ENCODE measurements around the gene ZNF101.

ZNF101 gene

DNA sequence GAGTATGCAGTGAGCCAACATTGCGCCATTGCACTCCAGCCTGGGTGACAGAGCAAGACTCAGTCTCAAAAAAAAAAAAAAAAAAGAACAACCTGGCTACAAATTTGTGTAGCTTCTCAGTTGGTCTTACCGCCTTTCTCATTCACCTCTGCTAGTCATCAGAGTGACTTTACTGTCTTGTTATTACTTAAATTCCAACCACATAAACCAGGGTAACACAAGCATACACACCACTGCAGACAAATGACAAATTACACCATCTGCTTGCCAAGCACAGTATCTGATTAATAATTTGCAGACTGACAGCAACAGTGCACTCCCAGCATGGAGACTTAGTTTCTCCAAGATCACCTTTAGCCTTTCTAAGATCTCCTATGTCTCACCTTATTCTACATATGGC, 53.3 kb downstream of the ZNF101 start:
- no peak for TF ChIP-seq ZFX (IDR thresholded peaks at IDR 0.05)
- TF ChIP-seq, protein P1, sequence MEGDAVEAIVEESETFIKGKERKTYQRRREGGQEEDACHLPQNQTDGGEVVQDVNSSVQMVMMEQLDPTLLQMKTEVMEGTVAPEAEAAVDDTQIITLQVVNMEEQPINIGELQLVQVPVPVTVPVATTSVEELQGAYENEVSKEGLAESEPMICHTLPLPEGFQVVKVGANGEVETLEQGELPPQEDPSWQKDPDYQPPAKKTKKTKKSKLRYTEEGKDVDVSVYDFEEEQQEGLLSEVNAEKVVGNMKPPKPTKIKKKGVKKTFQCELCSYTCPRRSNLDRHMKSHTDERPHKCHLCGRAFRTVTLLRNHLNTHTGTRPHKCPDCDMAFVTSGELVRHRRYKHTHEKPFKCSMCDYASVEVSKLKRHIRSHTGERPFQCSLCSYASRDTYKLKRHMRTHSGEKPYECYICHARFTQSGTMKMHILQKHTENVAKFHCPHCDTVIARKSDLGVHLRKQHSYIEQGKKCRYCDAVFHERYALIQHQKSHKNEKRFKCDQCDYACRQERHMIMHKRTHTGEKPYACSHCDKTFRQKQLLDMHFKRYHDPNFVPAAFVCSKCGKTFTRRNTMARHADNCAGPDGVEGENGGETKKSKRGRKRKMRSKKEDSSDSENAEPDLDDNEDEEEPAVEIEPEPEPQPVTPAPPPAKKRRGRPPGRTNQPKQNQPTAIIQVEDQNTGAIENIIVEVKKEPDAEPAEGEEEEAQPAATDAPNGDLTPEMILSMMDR (conservative IDR thresholded peaks at IDR 0.05) = no peak
- H3K27ac ChIP-seq = no peak overlapping the region

DNA sequence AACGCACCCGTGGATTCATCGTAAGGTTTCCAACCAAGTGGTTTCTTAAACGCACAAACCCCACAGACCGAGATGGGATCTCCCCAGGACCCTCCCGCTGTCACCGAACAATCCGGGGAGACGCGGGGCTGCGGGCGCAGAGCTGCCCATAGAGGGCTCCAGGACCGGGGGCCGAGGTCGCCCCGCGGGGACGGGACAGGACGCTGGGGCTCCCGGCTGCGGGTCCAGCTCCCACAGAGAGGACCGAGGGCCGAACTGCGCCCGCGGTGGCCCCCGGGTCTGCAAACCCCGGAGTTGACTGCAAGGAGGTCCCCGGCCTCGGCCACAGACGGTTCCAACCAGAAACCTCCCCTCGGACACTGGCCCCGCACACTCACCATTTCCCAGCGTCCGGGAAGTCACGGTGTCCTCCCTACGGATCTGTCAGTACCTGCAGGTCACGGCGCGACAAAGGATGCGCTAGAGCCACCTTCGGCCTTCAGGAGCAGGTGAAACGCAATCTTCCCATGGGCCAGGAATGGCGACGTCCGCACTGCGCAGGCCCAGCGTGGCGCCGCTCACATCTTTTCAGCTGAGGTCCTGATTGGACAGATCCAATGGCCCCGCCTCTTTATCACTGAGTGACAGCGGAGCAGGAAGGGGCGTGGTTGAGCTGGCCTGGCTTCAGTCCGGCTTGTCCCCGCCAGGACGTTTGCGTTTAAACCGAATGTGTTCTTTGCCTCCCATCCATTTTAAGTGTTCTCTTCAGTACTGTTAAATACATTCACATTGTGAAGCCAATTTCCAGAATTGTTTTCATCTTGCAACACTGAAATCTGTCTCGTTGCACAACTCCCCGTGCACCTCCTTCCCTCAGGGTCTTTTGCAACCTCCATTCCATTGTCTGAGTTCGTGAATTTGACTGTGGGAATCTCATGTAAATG, 64.2 kb downstream of the ZNF101 start, which contains the start of gene ZNF14:
Gene ZNF14, minus strand, starts transcription at position 534 of the 923 bp plus-strand sequence. Its CDS starts 154 bp downstream, at position 380.
- peak within 1 kb of the TSS; percentile 81 for H3K27ac ChIP-seq
- peak; percentile 76; the same call in 1 of the 2 replicates for TF ChIP-seq ZFX (IDR thresholded peaks at IDR 0.05)
- TF ChIP-seq, protein P1 (conservative IDR thresholded peaks at IDR 0.05) = no peak

Data from C4-2B (cell line).